AG04450 (cell line): ENCODE measurements around the gene PKP3. TPM values are rescaled to one million over a fixed set of nuclear protein-coding genes. Genes with fewer than 3 reads are reported as not detected.
A peak's percentile ranks its signal among the peaks of the same experiment; 100 is the strongest.
"Not testable (repeated sequence)": the region's sequence is repeated elsewhere in the genome, so short reads cannot be mapped to it uniquely, and the experiment has no call there.

Experiments
- CTCF ChIA-PET: fragments of 300-600, 350-600 bp; formaldehyde crosslinking; extraction: SDS; loops from one replicate; lab custom pipeline; 2022; ENCODE audit warnings: antibody characterized with exemption, inconsistent platforms; lab: Charles Lee
- POLR2A ChIA-PET: fragments of 350-600 bp; formaldehyde crosslinking; extraction: SDS; loops from one replicate; lab custom pipeline; 2021; ENCODE audit warnings: antibody characterized with exemption, inconsistent platforms; lab: Yijun Ruan, JAX
- DNase-seq: peaks from one replicate; pipeline ENCODE4 v3.0.0-alpha.2; 2011; ENCODE audit warnings: low read depth, low spot score
- H3K27ac ChIP-seq: one replicate; pipeline ENCODE4 v1.5.1; 2012; ENCODE audit warnings: low read depth, low read length, control low read depth
- H3K27me3 ChIP-seq: one replicate; pipeline ENCODE4 v1.6.0; 2012; ENCODE audit warnings: low read length; ENCODE audit not compliant: control insufficient read depth, insufficient read depth
- H3K4me3 ChIP-seq: 2 replicates; pipeline ENCODE4 v1.5.1; 2011; ENCODE audit warnings: mild to moderate bottlenecking, low read depth, low read length, control low read depth
- H3K9me3 ChIP-seq: 2 replicates; pipeline ENCODE4 v1.5.1; 2012; ENCODE audit warnings: low read length; ENCODE audit not compliant: control insufficient read depth, insufficient read depth
- CTCF ChIP-seq: IDR thresholded peaks from 2 replicates; pipeline ENCODE4 v1.5.1; 2011; ENCODE audit warnings: low read depth, low read length, control low read depth, inconsistent platforms
- polyA minus RNA-seq: library from RNA; depleted of rRNA, polyadenylated mRNA; stranded (reverse); fragments of >200 nt; gene quantifications from 2 replicates; pipeline ENCODE4 v1.2.3, GENCODE V29; 2011; rRNA and poly(A)+ RNA removed
- polyA plus RNA-seq: library from polyadenylated mRNA; depleted of rRNA; stranded (reverse); fragments of >200 nt; gene quantifications from 2 replicates; pipeline ENCODE4 v1.2.3, GENCODE V29; 2011; rRNA removed

PKP3 gene
- 0.55 and 1.1 TPM in 2 replicates for polyA plus RNA-seq
- polyA minus RNA-seq: 0.61 and 2.6 TPM in 2 replicates

GRCh38 chr11:394034-394857 is at the start of gene PKP3:
TSS of gene PKP3 (plus strand) at chr11:394209. CDS start at chr11:394293, 84 bp downstream.
- H3K27ac ChIP-seq: no peak within 1 kb of the TSS
- no peak for DNase-seq
- ChIA-PET CTCF (no interaction called here), POLR2A (interaction anchor here (1.4 kb wide), 1 partner anchor 13 kb away, joined by 3 read pairs; no protein-coding TSS in a partner anchor)
- no peak for TF ChIP-seq CTCF
- no peaks in the 10 kb centered on the region for H3K27me3 ChIP-seq
- H3K4me3 ChIP-seq: peak within 1 kb of the TSS; percentile 7; the same call in 1 of the 2 replicates
- peaks cover 15% of the 10 kb centered on the region; the same call in 1 of the 2 replicates for H3K9me3 ChIP-seq

GRCh38 chr11:344836-345578 is 49.0 kb upstream of the PKP3 start:
- ChIA-PET CTCF (interaction anchor here (1.2 kb wide), 1 partner anchor 16 kb away, joined by 3 read pairs; no protein-coding TSS in a partner anchor), POLR2A (interaction anchor here (1.2 kb wide), 1 partner anchor 10 kb away, joined by 3 read pairs; no protein-coding TSS in a partner anchor)
- Histone ChIP-seq H3K27ac (no peak overlapping the region), H3K9me3 (no peaks in the 10 kb centered on the region), H3K4me3 (no peak overlapping the region), H3K27me3 (no peaks in the 10 kb centered on the region)
- no peak for TF ChIP-seq CTCF
- DNase-seq: no peak

- no peak for DNase-seq
- no peak for TF ChIP-seq CTCF
- Histone ChIP-seq H3K4me3 (no peak overlapping the region), H3K27ac (no peak overlapping the region), H3K27me3 (no peaks in the 10 kb centered on the region), H3K9me3 (no peaks in the 10 kb centered on the region)
- POLR2A ChIA-PET: no interaction called here
- CTCF ChIA-PET: no interaction called here
Observed at GRCh38 chr11:346529-346928, 47.5 kb upstream of the PKP3 start.

GRCh38 chr11:349270-349954 is 44.6 kb upstream of the PKP3 start:
- H3K4me3 ChIP-seq, H3K9me3 ChIP-seq, DNase-seq, H3K27me3 ChIP-seq, H3K27ac ChIP-seq, POLR2A ChIA-PET: not testable (repeated sequence)
- CTCF ChIA-PET: interaction anchor here (0.9 kb wide), 1 partner anchor 10 kb away, joined by 3 read pairs; no protein-coding TSS in a partner anchor

GRCh38 chr11:350033-350722 is 43.8 kb upstream of the PKP3 start:
- H3K9me3 ChIP-seq, POLR2A ChIA-PET, CTCF ChIA-PET, H3K27ac ChIP-seq, H3K4me3 ChIP-seq, H3K27me3 ChIP-seq, DNase-seq: not testable (repeated sequence)
